HepG2 (cell line): ENCODE measurements around the gene C14orf132. TPM values are rescaled to one million over a fixed set of nuclear protein-coding genes. Genes with fewer than 3 reads are reported as not detected.

Experiments used
- ATAC-seq: fragments of 200-7000 bp; cut with Tn5 transposase; 3 replicates; pipeline ENCODE4 v1.9.1; 2020; ENCODE audit warnings: mild to moderate bottlenecking, moderate library complexity
- BruUV-seq: library from RNA; stranded (reverse); fragments of 400-500 nt; replicated peaks from 2 replicates; lab custom pipeline; 2021; lab: Mats Ljungman, UMichigan
- CTCF ChIA-PET: fragments of 300-600 bp; formaldehyde crosslinking; extraction: SDS; loops from one replicate; lab custom pipeline; 2021; ENCODE audit warnings: low total read pairs, inconsistent platforms, low intra/inter-chr PET ratio; lab: Yijun Ruan, JAX
- POLR2A ChIA-PET: fragments of 350-600 bp; sonication (Branson Sonifier 250); formaldehyde crosslinking; loops from one replicate; lab custom pipeline; 2020; ENCODE audit warnings: antibody characterized with exemption, inconsistent platforms; lab: Yijun Ruan, JAX
- DNase-seq: peaks from one replicate; pipeline ENCODE4 v3.0.0-alpha.2; 2015; ENCODE audit warnings: low spot score
- FAIRE-seq: peaks from 3 replicates; lab custom pipeline; 2011; peaks lifted over from hg19 to GRCh38; lab: Jason Lieb, UNC
- H2AFZ ChIP-seq: one replicate; pipeline ENCODE4 v1.6.1; 2011; ENCODE audit warnings: low read length, inconsistent platforms
- H3K27ac ChIP-seq: fragments of 300-600 bp; 3 replicates; pipeline ENCODE4 v1.8.0; 2011; ENCODE audit warnings: mixed run types, mild to moderate bottlenecking, mixed read lengths, low read length, inconsistent platforms; ENCODE audit not compliant: insufficient read depth; ENCODE audit errors: extremely low read length
- H3K27me3 ChIP-seq, 2 experiments: fragments of 200-600 bp in 1 of 2; 2 replicates in 1 of 2; 3 replicates in 1 of 2; pipeline versions ENCODE4 v1.6.0 to v1.8.0; 2011; ENCODE audit warnings: low read length in 2 of 2, mild to moderate bottlenecking in 2 of 2, moderate library complexity in 2 of 2, inconsistent platforms in 1 of 2; ENCODE audit not compliant: insufficient read depth in 2 of 2, control insufficient read depth in 1 of 2
- H3K36me3 ChIP-seq, 2 experiments: fragments of 200-600 bp in 1 of 2; replicated peaks in 1 of 2; 2 replicates in 1 of 2; 3 replicates in 1 of 2; pipeline versions ENCODE4 v1.5.1 to v1.8.0; 2011; ENCODE audit warnings: low read length in 2 of 2, inconsistent platforms in 1 of 2; ENCODE audit not compliant: insufficient read depth in 2 of 2, control insufficient read depth in 1 of 2
- H3K4me1 ChIP-seq: 2 replicates; pipeline ENCODE4 v1.5.1; 2012; ENCODE audit warnings: low read length, inconsistent platforms; ENCODE audit not compliant: insufficient read depth
- H3K4me2 ChIP-seq: 2 replicates; pipeline ENCODE4 v1.6.0; 2011; ENCODE audit warnings: low read depth, low read length, inconsistent platforms
- H3K4me3 ChIP-seq, 3 experiments: fragments of 200-600 bp in 1 of 3; sonication (generic), shearing (Covaris generic) in 1 of 3; replicated peaks in 1 of 3; 2 replicates each; pipeline ENCODE4 v1.5.1; 2011 to 2016; ENCODE audit warnings: low read length in 3 of 3, inconsistent platforms in 2 of 3, low read depth in 2 of 3, mild to moderate bottlenecking in 2 of 3, control low read depth in 1 of 3, mixed read lengths in 1 of 3; ENCODE audit not compliant: insufficient read depth in 1 of 3
- H3K79me2 ChIP-seq: one replicate; pipeline ENCODE4 v1.6.1; 2011; ENCODE audit warnings: low read length, inconsistent platforms; ENCODE audit not compliant: insufficient read depth
- H3K9ac ChIP-seq: 2 replicates; pipeline ENCODE4 v1.6.0; 2011; ENCODE audit warnings: mild to moderate bottlenecking, low read depth, low read length, inconsistent platforms; ENCODE audit not compliant: insufficient read depth
- H3K9me3 ChIP-seq: 2 replicates; pipeline ENCODE4 v1.5.1; 2012; ENCODE audit warnings: mild to moderate bottlenecking, low read length
- H4K20me1 ChIP-seq: 2 replicates; pipeline ENCODE4 v1.6.0; 2011; ENCODE audit warnings: inconsistent platforms, mild to moderate bottlenecking, low read length, moderate library complexity; ENCODE audit not compliant: insufficient read depth
- FOXP1 ChIP-seq, 2 experiments: fragments of 450-650 bp in 1 of 2; IDR thresholded peaks; 2 replicates each; pipeline ENCODE4 v1.6.1; 2017 to 2018; ENCODE audit warnings: antibody characterized with exemption in 1 of 2
- ISL2 ChIP-seq: sonication (generic); formaldehyde crosslinking; IDR thresholded peaks from 2 replicates; pipeline ENCODE4 v1.5.0; 2020; ENCODE audit warnings: missing genetic modification reagents
- JDP2 ChIP-seq: sonication (generic); formaldehyde crosslinking; IDR thresholded peaks from 2 replicates; pipeline ENCODE4 v1.8.1; 2022; ENCODE audit warnings: missing genetic modification reagents, borderline replicate concordance
- PRPF4 ChIP-seq: fragments of 200-400 bp; formaldehyde crosslinking; IDR thresholded peaks from 2 replicates; pipeline ENCODE4 v1.6.1; 2016; ENCODE audit warnings: low read length, low read depth; ENCODE audit not compliant: poor library complexity, severe bottlenecking
- SOX5 ChIP-seq: IDR thresholded peaks from 2 replicates; pipeline ENCODE4 v1.6.1; 2016; ENCODE audit warnings: borderline replicate concordance
- ZBTB37 ChIP-seq: sonication (generic); formaldehyde crosslinking; IDR thresholded peaks from 2 replicates; pipeline ENCODE4 v1.4.0; 2020; ENCODE audit warnings: mild to moderate bottlenecking, missing genetic modification reagents
- ZNF34 ChIP-seq: sonication (generic); formaldehyde crosslinking; IDR thresholded peaks from 2 replicates; pipeline ENCODE4 v1.4.0; 2020; ENCODE audit warnings: mild to moderate bottlenecking, missing genetic modification reagents, borderline replicate concordance
- ZNF574 ChIP-seq: sonication (generic); formaldehyde crosslinking; IDR thresholded peaks from 2 replicates; pipeline ENCODE4 v1.4.0; 2020; ENCODE audit warnings: missing genetic modification reagents
- WGBS: methylation state at CpG from one replicate; pipeline ENCODE4 v1.1.6; 2017; ENCODE audit warnings: low lambda C conversion rate; 5-methylcytosine and 5-hydroxymethylcytosine counted together
- in situ Hi-C: cut with HindIII; loops from 2 replicates; pipeline ENCODE4 v1.10.0; 2017; ENCODE audit warnings: low pct_unique_long_range_greater_than_20kb; ENCODE audit not compliant: extremely low pct_ligation_motif_present
- intact Hi-C: fragments of 100-400 bp; cut with micrococcal nuclease; formaldehyde crosslinking; loops from one replicate; pipeline ENCODE4 v1.10.0; 2022; ENCODE audit not compliant: unreplicated experiment
- polyA plus RNA-seq, 8 experiments: library from polyadenylated mRNA; depleted of rRNA in 3 of 8; stranded (reverse) in 7 of 8; unstranded in 1 of 8; fragments of >200 nt; fragmentation: Illumina TruSeq in 4 of 8; extraction: Trizol in 4 of 8; gene quantifications; 2 replicates each; pipeline versions ENCODE4 v1.2.1 to v1.2.3, GENCODE V29; 2011 to 2016; ENCODE audit warnings: low read depth in 4 of 8, missing spikeins in 1 of 8, mixed read lengths in 1 of 8; ENCODE audit not compliant: insufficient read depth in 1 of 8
- total RNA-seq, 5 experiments: library from RNA; depleted of rRNA; stranded (reverse); fragments of >200 nt; fragmentation: Illumina TruSeq; extraction: Trizol; gene quantifications; 2 replicates each; pipeline ENCODE4 v1.2.3, GENCODE V29; 2016; ENCODE audit warnings: low read depth in 1 of 5

C14orf132 gene
- total and polyA plus RNA-seq, 2 of the 13 experiments (the other 11 are each of a cell fraction or from before 2014, with no cell fraction given): 0.13 to 0.15 TPM

DNA sequence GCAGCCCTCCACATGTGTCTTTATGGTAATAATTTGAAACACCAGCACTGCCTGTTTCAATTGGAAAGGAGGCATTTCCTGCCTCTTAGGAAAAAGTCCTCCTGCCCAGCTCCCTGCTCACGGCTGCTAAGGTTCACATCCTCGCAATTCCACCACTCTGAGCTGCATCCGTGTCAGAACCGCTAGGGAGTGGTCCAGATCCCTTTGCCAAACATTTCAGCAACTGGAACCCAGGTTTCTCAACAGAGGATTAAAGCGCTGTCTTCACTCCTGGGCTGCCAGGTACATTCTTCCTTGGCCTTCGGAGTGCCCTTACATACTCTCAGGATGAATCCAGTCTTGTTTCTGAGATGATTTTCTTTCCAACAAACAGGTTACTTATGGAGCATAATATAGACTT, 23.3 kb downstream of the C14orf132 start (continued):
- TF ChIP-seq ZNF574 (CRISPR knock-in tag) (no peak), ZNF34 (no peak), JDP2 (CRISPR knock-in tag) (no peak), SOX5 (CRISPR knock-in tag) (no peak), ZBTB37 (CRISPR knock-in tag) (no peak), PRPF4 (no peak)

GRCh38 chr14:96064866-96065265, 25.7 kb downstream of the C14orf132 start:
- Histone ChIP-seq H3K9ac (no peak overlapping the region), H3K4me2 (no peak overlapping the region), H3K79me2 (no peaks in the 10 kb centered on the region), H3K27me3 (peaks cover 0 to 8% of the 10 kb centered on the region in 2 experiments; a peak in 3 of 5 replicates), H3K9me3 (no peaks in the 10 kb centered on the region), H3K27ac (no peak overlapping the region), H3K4me3 (no peak overlapping the region), H2AFZ (no peak overlapping the region), H3K4me1 (no peaks in the 10 kb centered on the region), H3K36me3 (no peaks in the 10 kb centered on the region), H4K20me1 (no peaks in the 10 kb centered on the region)
- FAIRE-seq: no peak
- POLR2A ChIA-PET: no interaction called here
- DNase-seq: no peak
- intact Hi-C loops (no loop called here), in situ Hi-C loops (no loop called here)
- no peak for TF ChIP-seq FOXP1 (IDR thresholded peaks at IDR 0.05)
- no peak for TF ChIP-seq FOXP1 (CRISPR knock-in tag; IDR thresholded peaks at IDR 0.05)
- no peak for TF ChIP-seq ISL2
- no peak for TF ChIP-seq ZNF574 (CRISPR knock-in tag)
- BruUV-seq: no TSS peak
- 37% methylated on average over 4 of the region's 5 CpGs for WGBS
- CTCF ChIA-PET: no interaction called here
- ATAC-seq: no peak
